T-helper 1 cell treated with Interleukin-12 subunit alpha and Interleukin-12 subunit beta and Interleukin-4 antibody, amounts not matched to agents 30 μg/mL and 1 μg/mL, for 36 hours (primary cell): ENCODE measurements around the gene BMP2K.
"Not testable (repeated sequence)": the region's sequence is repeated elsewhere in the genome, so short reads cannot be mapped to it uniquely, and the experiment has no call there.

Experiments used
- H3K27ac Mint-ChIP-seq: one replicate; pipeline ENCODE4 v1.8.0; 2021; ENCODE audit warnings: mild to moderate bottlenecking, mixed read lengths
- H3K27me3 Mint-ChIP-seq: one replicate; pipeline ENCODE4 v1.8.0; 2021; ENCODE audit warnings: low read depth, mixed read lengths
- H3K36me3 Mint-ChIP-seq: one replicate; pipeline ENCODE4 v1.8.0; 2021; ENCODE audit warnings: low read depth, mixed read lengths
- H3K4me1 Mint-ChIP-seq: one replicate; pipeline ENCODE4 v1.8.0; 2021; ENCODE audit warnings: low read depth, mixed read lengths
- H3K4me3 Mint-ChIP-seq: one replicate; pipeline ENCODE4 v1.8.0; 2021; ENCODE audit warnings: mild to moderate bottlenecking, moderate library complexity, mixed read lengths
- H3K9me3 Mint-ChIP-seq: one replicate; pipeline ENCODE4 v1.8.0; 2021; ENCODE audit warnings: mixed read lengths

Gene BMP2K

GRCh38 chr4:78796526-78796925, 20.4 kb downstream of the BMP2K start:
- no peaks in the 10 kb centered on the region for H3K27me3 Mint-ChIP-seq
- peaks cover 7% of the 10 kb centered on the region for H3K9me3 Mint-ChIP-seq
- H3K4me3 Mint-ChIP-seq = no peak overlapping the region
- H3K27ac Mint-ChIP-seq = no peak overlapping the region
- H3K36me3 Mint-ChIP-seq = peaks cover 18% of the 10 kb centered on the region
- H3K4me1 Mint-ChIP-seq = peaks cover 7% of the 10 kb centered on the region

GRCh38 chr4:78797777-78798284, 21.7 kb downstream of the BMP2K start:
- Mint-ChIP-seq H3K4me3 (no peak overlapping the region), H3K36me3 (peaks cover 18% of the 10 kb centered on the region), H3K27me3 (no peaks in the 10 kb centered on the region), H3K4me1 (peaks cover 10% of the 10 kb centered on the region), H3K9me3 (peaks cover 7% of the 10 kb centered on the region), H3K27ac (no peak overlapping the region)

GRCh38 chr4:78799551-78800495, 23.7 kb downstream of the BMP2K start:
- no peak overlapping the region for H3K4me3 Mint-ChIP-seq
- no peaks in the 10 kb centered on the region for H3K27me3 Mint-ChIP-seq
- peaks cover 10% of the 10 kb centered on the region for H3K4me1 Mint-ChIP-seq
- H3K9me3 Mint-ChIP-seq = peaks cover 5% of the 10 kb centered on the region
- H3K36me3 Mint-ChIP-seq = peaks cover 10% of the 10 kb centered on the region
- H3K27ac Mint-ChIP-seq = no peak overlapping the region

DNA sequence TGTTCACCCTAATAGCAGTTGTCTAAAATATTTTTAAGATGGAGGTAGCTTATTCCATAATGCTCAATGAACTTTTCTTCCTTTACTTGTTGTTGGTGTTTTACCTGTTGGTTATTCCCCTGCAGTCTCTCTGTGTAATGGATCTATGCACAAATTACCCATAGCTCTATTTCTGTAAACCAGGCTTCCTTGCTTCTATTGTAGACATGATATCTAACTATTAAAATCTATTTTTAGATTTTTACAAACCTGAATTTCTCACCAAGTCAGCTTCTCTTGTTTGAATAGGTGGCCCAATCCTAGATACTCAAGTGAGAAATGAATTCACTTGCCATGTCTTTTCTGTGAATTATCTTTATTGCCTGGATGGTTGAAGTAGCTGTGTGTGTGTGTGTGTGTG, 24.8 kb downstream of the BMP2K start:
- no peak overlapping the region for H3K27ac Mint-ChIP-seq
- H3K27me3 Mint-ChIP-seq = no peaks in the 10 kb centered on the region
- peaks cover 5% of the 10 kb centered on the region for H3K36me3 Mint-ChIP-seq
- H3K4me3 Mint-ChIP-seq = no peak overlapping the region
- peaks cover 10% of the 10 kb centered on the region for H3K4me1 Mint-ChIP-seq
- H3K9me3 Mint-ChIP-seq = peaks cover 6% of the 10 kb centered on the region

DNA sequence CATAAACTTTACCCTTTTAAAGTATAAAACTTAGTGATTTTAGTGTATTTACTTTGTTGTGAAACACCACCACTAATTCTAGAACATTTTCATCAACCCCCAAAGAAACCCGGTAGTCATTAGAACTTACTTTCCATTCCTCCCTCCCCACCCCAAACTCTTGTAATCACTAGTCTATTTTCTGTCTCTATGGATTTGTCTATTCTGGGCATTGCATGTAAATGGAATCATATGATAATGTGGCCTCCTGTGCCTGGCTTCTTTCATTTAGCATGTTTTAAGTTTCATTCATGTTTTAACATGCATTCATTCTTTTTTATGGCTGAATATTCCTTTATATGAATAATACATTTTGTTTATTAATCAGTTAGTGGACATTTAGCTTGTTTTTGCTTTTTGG, 27.8 kb downstream of the BMP2K start:
- H3K27ac Mint-ChIP-seq = no peak overlapping the region
- H3K9me3 Mint-ChIP-seq = peaks cover 23% of the 10 kb centered on the region
- peaks cover 13% of the 10 kb centered on the region for H3K4me1 Mint-ChIP-seq

GRCh38 chr4:78806943-78807460, 30.9 kb downstream of the BMP2K start:
- Mint-ChIP-seq H3K9me3 (peaks cover 23% of the 10 kb centered on the region), H3K27ac (no peak overlapping the region), H3K36me3 (peaks cover 15% of the 10 kb centered on the region), H3K4me3 (no peak overlapping the region), H3K27me3 (no peaks in the 10 kb centered on the region), H3K4me1 (peaks cover 3% of the 10 kb centered on the region)

More for the DNA sequence above, 27.8 kb downstream of the BMP2K start:
- no peaks in the 10 kb centered on the region for H3K27me3 Mint-ChIP-seq
- no peak overlapping the region for H3K4me3 Mint-ChIP-seq
- peaks cover 15% of the 10 kb centered on the region for H3K36me3 Mint-ChIP-seq

DNA sequence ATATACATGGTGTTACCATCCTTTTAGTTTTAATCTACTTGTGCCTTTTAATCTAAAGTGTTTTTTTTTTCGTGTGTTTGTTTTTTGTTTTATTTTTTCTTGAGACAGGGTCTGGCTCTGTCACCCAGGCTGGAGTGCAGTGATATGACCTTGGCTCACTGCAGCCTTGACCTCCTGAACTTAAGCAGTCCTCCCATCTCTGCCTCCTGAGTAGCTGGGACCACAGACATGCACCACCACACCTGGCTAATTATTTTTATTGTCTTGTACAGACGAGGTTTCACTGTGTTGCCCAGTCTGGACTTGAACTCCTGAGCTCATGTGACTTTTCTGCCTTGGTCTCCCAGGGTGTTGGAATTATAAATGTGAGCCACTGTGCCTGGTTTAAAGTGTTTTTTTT, 33.1 kb downstream of the BMP2K start:
- Mint-ChIP-seq H3K4me3 (no peak overlapping the region), H3K27ac (no peak overlapping the region), H3K4me1 (peaks cover 9% of the 10 kb centered on the region), H3K27me3 (no peaks in the 10 kb centered on the region), H3K36me3 (peaks cover 26% of the 10 kb centered on the region), H3K9me3 (peaks cover 35% of the 10 kb centered on the region)

GRCh38 chr4:78809928-78810835, 34.0 kb downstream of the BMP2K start:
- no peak overlapping the region for H3K27ac Mint-ChIP-seq
- H3K9me3 Mint-ChIP-seq = peaks cover 32% of the 10 kb centered on the region
- no peaks in the 10 kb centered on the region for H3K27me3 Mint-ChIP-seq
- H3K4me3 Mint-ChIP-seq = no peak overlapping the region
- peaks cover 27% of the 10 kb centered on the region for H3K36me3 Mint-ChIP-seq
- H3K4me1 Mint-ChIP-seq = peaks cover 9% of the 10 kb centered on the region

DNA sequence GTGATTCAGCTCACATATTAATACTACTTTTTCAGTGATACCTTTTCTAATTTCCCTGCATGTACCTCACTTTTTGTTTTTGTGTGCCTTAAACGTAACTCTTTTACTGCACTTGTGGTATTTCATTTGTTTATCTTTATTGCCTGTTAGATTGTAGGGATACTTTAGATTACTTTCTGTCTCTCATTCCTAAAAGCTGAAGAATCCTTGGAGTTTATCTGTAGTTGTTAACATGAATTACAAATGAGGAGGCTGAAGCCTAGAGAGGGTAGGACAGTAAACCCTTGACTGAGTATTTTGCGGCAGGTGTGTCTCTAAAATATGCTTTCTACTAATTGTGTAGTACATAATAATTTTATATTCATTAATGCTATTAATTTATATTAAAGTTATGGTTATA, 34.9 kb downstream of the BMP2K start:
- Mint-ChIP-seq H3K4me1 (peaks cover 9% of the 10 kb centered on the region), H3K27ac (no peak overlapping the region), H3K27me3 (no peaks in the 10 kb centered on the region), H3K9me3 (peaks cover 30% of the 10 kb centered on the region), H3K36me3 (peaks cover 27% of the 10 kb centered on the region), H3K4me3 (no peak overlapping the region)

DNA sequence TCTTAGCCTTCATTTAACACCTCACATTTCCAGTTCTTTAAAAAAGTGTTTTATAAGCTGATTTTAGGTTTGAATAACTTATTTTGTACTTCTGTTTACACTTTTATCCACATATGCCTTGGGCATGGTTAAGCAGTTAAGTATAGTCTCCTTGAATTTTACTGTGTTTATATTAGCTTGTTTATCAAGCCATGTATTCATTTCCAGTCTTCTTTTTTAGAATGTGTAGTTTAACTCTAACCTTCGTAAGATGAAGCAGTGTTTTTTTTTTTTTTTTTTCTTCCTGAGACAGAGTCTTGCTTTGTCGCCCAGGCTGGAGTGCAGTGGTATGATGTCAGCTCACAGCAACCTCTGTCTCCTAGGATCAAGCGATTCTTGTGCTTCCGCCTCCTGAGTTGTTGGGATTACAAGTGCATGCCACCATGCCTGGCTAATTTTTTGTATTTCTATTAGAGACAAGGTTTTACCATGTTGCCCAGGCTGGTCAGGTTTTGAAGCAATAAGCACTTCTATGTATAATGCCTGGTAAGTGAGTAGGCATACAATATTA, 42.5 kb downstream of the BMP2K start:
- no peaks in the 10 kb centered on the region for H3K27me3 Mint-ChIP-seq
- peaks cover 16% of the 10 kb centered on the region for H3K36me3 Mint-ChIP-seq
- no peak overlapping the region for H3K4me3 Mint-ChIP-seq
- peaks cover 8% of the 10 kb centered on the region for H3K9me3 Mint-ChIP-seq
- H3K4me1 Mint-ChIP-seq = peaks cover 4% of the 10 kb centered on the region
- H3K27ac Mint-ChIP-seq = no peak overlapping the region

- peaks cover 15% of the 10 kb centered on the region for H3K36me3 Mint-ChIP-seq
- H3K9me3 Mint-ChIP-seq = no peaks in the 10 kb centered on the region
- H3K27ac Mint-ChIP-seq = no peak overlapping the region
- no peak overlapping the region for H3K4me3 Mint-ChIP-seq
- peaks cover 2% of the 10 kb centered on the region for H3K4me1 Mint-ChIP-seq
- no peaks in the 10 kb centered on the region for H3K27me3 Mint-ChIP-seq
Observed at GRCh38 chr4:78824001-78824400, 47.9 kb downstream of the BMP2K start.

- no peak overlapping the region for H3K4me3 Mint-ChIP-seq
- peaks cover 24% of the 10 kb centered on the region for H3K36me3 Mint-ChIP-seq
- no peaks in the 10 kb centered on the region for H3K27me3 Mint-ChIP-seq
- H3K9me3 Mint-ChIP-seq = no peaks in the 10 kb centered on the region
- no peak overlapping the region for H3K27ac Mint-ChIP-seq
- peaks cover 3% of the 10 kb centered on the region for H3K4me1 Mint-ChIP-seq
Observed at GRCh38 chr4:78827191-78827590, 51.0 kb downstream of the BMP2K start.

GRCh38 chr4:78829296-78829695, 53.1 kb downstream of the BMP2K start:
- Mint-ChIP-seq H3K27ac (no peak overlapping the region), H3K36me3 (peaks cover 24% of the 10 kb centered on the region), H3K9me3 (no peaks in the 10 kb centered on the region), H3K27me3 (no peaks in the 10 kb centered on the region), H3K4me3 (no peak overlapping the region), H3K4me1 (peaks cover 3% of the 10 kb centered on the region)

- H3K4me3 Mint-ChIP-seq, H3K4me1 Mint-ChIP-seq, H3K27ac Mint-ChIP-seq, H3K27me3 Mint-ChIP-seq, H3K9me3 Mint-ChIP-seq: not testable (repeated sequence)
- H3K36me3 Mint-ChIP-seq = peaks cover 14% of the 10 kb centered on the region
Observed at GRCh38 chr4:78839676-78840075, 63.5 kb downstream of the BMP2K start.
